Frontal cortex (tissue), 4 donors: Measurements from ENCODE around the gene MISP. TPM values are rescaled to one million over a fixed set of nuclear protein-coding genes. Genes with fewer than 3 reads are reported as not detected.

Experiments used
- DNase-seq, 2 donors: peaks; one replicate each; pipeline ENCODE4 v3.0.0; 2012; ENCODE audit warnings: low spot score in 2 of 2
- FAIRE-seq: peaks from 2 replicates; lab custom pipeline; 2012; peaks lifted over from hg19 to GRCh38; lab: Jason Lieb, UNC
- total RNA-seq: library from RNA; depleted of rRNA; stranded (reverse); fragments of >200 nt; gene quantifications from one replicate; pipeline ENCODE4 v1.2.3, GENCODE V29; 2014
- donor health status: control.
- donor health status: control.
- donor health status: control.

Gene MISP
- total RNA-seq, 1 donor from 2014 or later, result 0.41 TPM

- no peak for FAIRE-seq
- DNase-seq, result no peak
These were observed 40.8 kb downstream of the MISP start for GRCh38 chr19:791567-792305.

GRCh38 chr19:792306-792885 is 41.5 kb downstream of the MISP start:
- DNase-seq (no peak), FAIRE-seq (no peak)

- FAIRE-seq (no peak), DNase-seq (no peak)
These were observed 42.9 kb downstream of the MISP start for GRCh38 chr19:793806-794205.

GRCh38 chr19:795073-795611 is 44.2 kb downstream of the MISP start:
- DNase-seq, result no peak
- no peak for FAIRE-seq

GRCh38 chr19:795691-796581 is 45.0 kb downstream of the MISP start:
- no peak for DNase-seq
- no peak for FAIRE-seq

- DNase-seq (peak; percentile 99), FAIRE-seq (peak; percentile 95)
These were observed 46.0 kb downstream of the MISP start, which contains the start of gene PTBP1 for GRCh38 chr19:796692-797527. Gene PTBP1 (plus strand): TSS chr19:797452. CDS start chr19:797498, 46 bp downstream.

GRCh38 chr19:797528-798414 is 46.9 kb downstream of the MISP start:
- no peak for FAIRE-seq
- peak; percentile 98 for DNase-seq

GRCh38 chr19:798415-799075 is 47.6 kb downstream of the MISP start:
- DNase-seq (peak in 1 of 2 donors; percentile 28), FAIRE-seq (no peak)

- FAIRE-seq (no peak), DNase-seq (no peak)
These were observed 48.4 kb downstream of the MISP start for GRCh38 chr19:799076-799881.

- no peak for DNase-seq
- FAIRE-seq, result no peak
These were observed 49.6 kb downstream of the MISP start for GRCh38 chr19:800360-801029.

- FAIRE-seq, result no peak
- DNase-seq, result peak in 1 of 2 donors; percentile 37
These were observed 50.3 kb downstream of the MISP start for GRCh38 chr19:801030-801860.

- no peak for FAIRE-seq
- peak in 1 of 2 donors; percentile 43 for DNase-seq
These were observed 51.1 kb downstream of the MISP start for GRCh38 chr19:801861-802497.

- no peak for FAIRE-seq
- peak in 1 of 2 donors; percentile 51 for DNase-seq
These were observed 51.7 kb downstream of the MISP start for GRCh38 chr19:802498-803098.

GRCh38 chr19:803099-803561 is 52.2 kb downstream of the MISP start:
- DNase-seq (no peak), FAIRE-seq (no peak)
